GM19043 (cell line): Measurements from ENCODE around the gene WBP1L.
"Not testable (repeated sequence)": the region's sequence is repeated elsewhere in the genome, so short reads cannot be mapped to it uniquely, and the experiment has no call there.

Source experiments
- ATAC-seq: cut with Tn5 transposase; IDR thresholded peaks from one replicate; pipeline ENCODE4 v1.9.1; 2021; ENCODE audit warnings: low read depth; ENCODE audit not compliant: unreplicated experiment

The WBP1L gene

GRCh38 chr10:102743588-102744373, at the start of gene WBP1L:
TSS of gene WBP1L (plus strand) at chr10:102743948. CDS start at chr10:102744054, 106 bp downstream.
- peak; percentile 97 for ATAC-seq

GRCh38 chr10:102695401-102695800, 48.3 kb upstream of the WBP1L start:
- not testable (repeated sequence) for ATAC-seq

- no peak for ATAC-seq
Observed at GRCh38 chr10:102696736-102697135, 47.0 kb upstream of the WBP1L start.

- no peak for ATAC-seq
Observed at GRCh38 chr10:102698894-102699293, 44.9 kb upstream of the WBP1L start.

GRCh38 chr10:102701272-102701671, 42.5 kb upstream of the WBP1L start:
- no peak for ATAC-seq

- no peak for ATAC-seq
Observed at GRCh38 chr10:102701796-102702195, 42.0 kb upstream of the WBP1L start.

GRCh38 chr10:102702742-102703141, 41.0 kb upstream of the WBP1L start:
- no peak for ATAC-seq

- no peak for ATAC-seq
Observed at GRCh38 chr10:102704915-102705314, 38.8 kb upstream of the WBP1L start.

- no peak for ATAC-seq
Observed at GRCh38 chr10:102705531-102705930, 38.2 kb upstream of the WBP1L start.

GRCh38 chr10:102710609-102711008, 33.1 kb upstream of the WBP1L start:
- ATAC-seq, result no peak

GRCh38 chr10:102712089-102712488, 31.7 kb upstream of the WBP1L start:
- no peak for ATAC-seq

GRCh38 chr10:102712843-102713538, 30.8 kb upstream of the WBP1L start:
- no peak for ATAC-seq

GRCh38 chr10:102713539-102713813, 30.3 kb upstream of the WBP1L start:
- peak; percentile 38 for ATAC-seq

- ATAC-seq, result peak; percentile 81
Observed at GRCh38 chr10:102713814-102714620, 29.7 kb upstream of the WBP1L start, which contains the start of gene ARL3. TSS of gene ARL3 (minus strand) at chr10:102714397. CDS start at chr10:102714275, 122 bp downstream.

- peak; percentile 15 for ATAC-seq
Observed at GRCh38 chr10:102714621-102715455, 28.9 kb upstream of the WBP1L start, which contains the start of gene SFXN2. TSS of gene SFXN2 (plus strand) at chr10:102714636. CDS start at chr10:102726637, 12,001 bp downstream.

GRCh38 chr10:102715880-102716279, 27.9 kb upstream of the WBP1L start:
- ATAC-seq, result no peak

- ATAC-seq, result not testable (repeated sequence)
Observed at GRCh38 chr10:102716900-102717565, 26.7 kb upstream of the WBP1L start.

GRCh38 chr10:102718220-102718619, 25.5 kb upstream of the WBP1L start:
- ATAC-seq, result no peak

GRCh38 chr10:102720337-102720736, 23.4 kb upstream of the WBP1L start:
- no peak for ATAC-seq
